H1 (cell line): ENCODE data around the gene C20orf141.

Source experiments
- CREB1 ChIP-seq: IDR thresholded peaks from 2 replicates; pipeline ENCODE4 v1.6.1; 2012; ENCODE audit warnings: inconsistent platforms
- CTCF ChIP-seq, 3 experiments: IDR thresholded peaks; 1 replicate in 2 of 3; 2 replicates in 1 of 3; pipeline versions ENCODE4 v1.5.1 to v1.6.1; 2011; ENCODE audit warnings: low read length in 3 of 3, mild to moderate bottlenecking in 3 of 3, inconsistent platforms in 2 of 3, low read depth in 1 of 3, moderate library complexity in 1 of 3; ENCODE audit not compliant: insufficient read depth in 1 of 3; ENCODE audit errors: control extremely low read depth in 1 of 3
- MAFK ChIP-seq: IDR thresholded peaks from 2 replicates; pipeline ENCODE4 v1.6.1; 2012; ENCODE audit warnings: low read depth, mild to moderate bottlenecking, improper control_type of control experiment, low read length
- NRF1 ChIP-seq: IDR thresholded peaks from 2 replicates; pipeline ENCODE4 v1.6.1; 2011; ENCODE audit warnings: mild to moderate bottlenecking, low read depth, low read length, improper control_type of control experiment
- POLR2A ChIP-seq, 2 experiments: IDR thresholded peaks; 1 replicate in 1 of 2; 2 replicates in 1 of 2; pipeline ENCODE4 v1.6.1; 2011; ENCODE audit warnings: low read depth in 2 of 2, low read length in 2 of 2, mild to moderate bottlenecking in 2 of 2; ENCODE audit errors: control extremely low read depth in 1 of 2
- POLR2AphosphoS5 ChIP-seq: IDR thresholded peaks from 2 replicates; pipeline ENCODE4 v1.6.1; 2011; ENCODE audit warnings: low read depth, low read length
- RAD21 ChIP-seq, 2 experiments: IDR thresholded peaks in 1 of 2; conservative IDR thresholded peaks in 1 of 2; 2 replicates each; pipeline ENCODE4 v1.6.1; 2011; ENCODE audit warnings: low read depth in 2 of 2, low read length in 2 of 2, improper control_type of control experiment in 1 of 2, inconsistent platforms in 1 of 2, mild to moderate bottlenecking in 1 of 2, moderate library complexity in 1 of 2
- SAP30 ChIP-seq: fragments of 300-600 bp; sonication (generic); IDR thresholded peaks from 2 replicates; pipeline ENCODE4 v1.7.1; 2012; ENCODE audit warnings: low read length, moderate library complexity, mild to moderate bottlenecking, inconsistent platforms; ENCODE audit not compliant: insufficient read depth, insufficient replicate concordance
- SIN3A ChIP-seq, 2 experiments: IDR thresholded peaks in 1 of 2; conservative IDR thresholded peaks in 1 of 2; 2 replicates each; pipeline ENCODE4 v1.6.1; 2011 to 2012; ENCODE audit warnings: low read length in 2 of 2, improper control_type of control experiment in 1 of 2, low read depth in 1 of 2, mild to moderate bottlenecking in 1 of 2
- TCF12 ChIP-seq: IDR thresholded peaks from 2 replicates; pipeline ENCODE4 v1.6.1; 2011; ENCODE audit warnings: low read depth, mild to moderate bottlenecking, low read length

DNA sequence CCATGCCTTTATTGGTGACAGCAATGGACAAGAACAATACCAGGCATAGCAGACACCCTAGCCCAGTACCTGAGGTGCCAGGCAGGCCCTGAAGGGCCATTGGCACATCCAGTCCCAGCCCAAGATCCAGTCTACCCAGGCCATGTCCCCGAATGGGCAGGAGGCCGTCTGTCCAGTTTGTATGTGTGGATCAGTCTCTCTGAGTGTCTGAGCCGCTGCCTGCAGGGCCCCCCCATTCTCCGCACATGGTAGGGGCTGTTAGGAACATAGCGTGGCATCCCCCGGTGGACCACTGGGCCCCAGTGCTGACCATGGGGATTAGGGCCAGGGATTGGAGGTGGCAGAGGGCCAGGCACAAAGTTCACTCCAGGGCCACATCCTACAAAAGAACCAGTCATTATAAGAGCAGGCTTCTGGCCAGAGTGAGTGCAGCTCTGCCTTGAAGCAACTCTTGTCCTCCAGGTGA is 20.6 kb downstream of the C20orf141 start:
- TF ChIP-seq SAP30 (no peak), RAD21 (IDR thresholded peaks at IDR 0.05 in 1 of 2, conservative IDR thresholded peaks at IDR 0.05 in 1 of 2; ENCODE audit: low read depth in 2 of 2, low read length in 2 of 2) (no peak), CTCF (IDR thresholded peaks at IDR 0.05; ENCODE audit: control extremely low read depth in 1 of 3, insufficient read depth in 1 of 3, low read depth in 1 of 3, low read length in 3 of 3) (no peak), POLR2AphosphoS5 (no peak), MAFK (no peak), CREB1 (no peak), POLR2A (IDR thresholded peaks at IDR 0.05; ENCODE audit: control extremely low read depth in 1 of 2, low read depth in 2 of 2, low read length in 2 of 2) (no peak), TCF12 (no peak), NRF1 (no peak), SIN3A (conservative IDR thresholded peaks at IDR 0.05 in 1 of 2, IDR thresholded peaks at IDR 0.05 in 1 of 2; ENCODE audit: low read depth in 1 of 2, low read length in 2 of 2) (no peak)
